Measurements from ENCODE around the gene CLEC2L.

DNA sequence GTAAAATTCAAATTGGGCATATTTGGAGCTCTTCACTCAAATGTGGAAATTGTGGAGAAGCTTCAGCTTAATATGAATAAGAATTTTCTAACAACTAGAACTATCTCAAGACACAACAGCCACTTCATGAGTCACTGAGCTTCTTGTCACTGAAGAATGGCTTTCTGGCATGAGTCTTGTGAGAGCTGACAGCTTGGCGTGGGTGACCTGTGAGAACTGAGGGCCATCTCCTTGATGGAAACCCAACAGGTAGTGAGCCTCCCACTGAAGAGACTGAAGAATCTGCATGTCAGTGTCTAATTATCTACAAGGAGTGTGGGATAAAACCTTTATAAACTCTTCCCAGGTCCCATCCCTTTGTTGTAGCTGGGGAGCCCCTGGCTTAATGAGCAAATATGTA lies 66.0 kb downstream of the CLEC2L start:
- TF ChIP-seq, protein P1, sequence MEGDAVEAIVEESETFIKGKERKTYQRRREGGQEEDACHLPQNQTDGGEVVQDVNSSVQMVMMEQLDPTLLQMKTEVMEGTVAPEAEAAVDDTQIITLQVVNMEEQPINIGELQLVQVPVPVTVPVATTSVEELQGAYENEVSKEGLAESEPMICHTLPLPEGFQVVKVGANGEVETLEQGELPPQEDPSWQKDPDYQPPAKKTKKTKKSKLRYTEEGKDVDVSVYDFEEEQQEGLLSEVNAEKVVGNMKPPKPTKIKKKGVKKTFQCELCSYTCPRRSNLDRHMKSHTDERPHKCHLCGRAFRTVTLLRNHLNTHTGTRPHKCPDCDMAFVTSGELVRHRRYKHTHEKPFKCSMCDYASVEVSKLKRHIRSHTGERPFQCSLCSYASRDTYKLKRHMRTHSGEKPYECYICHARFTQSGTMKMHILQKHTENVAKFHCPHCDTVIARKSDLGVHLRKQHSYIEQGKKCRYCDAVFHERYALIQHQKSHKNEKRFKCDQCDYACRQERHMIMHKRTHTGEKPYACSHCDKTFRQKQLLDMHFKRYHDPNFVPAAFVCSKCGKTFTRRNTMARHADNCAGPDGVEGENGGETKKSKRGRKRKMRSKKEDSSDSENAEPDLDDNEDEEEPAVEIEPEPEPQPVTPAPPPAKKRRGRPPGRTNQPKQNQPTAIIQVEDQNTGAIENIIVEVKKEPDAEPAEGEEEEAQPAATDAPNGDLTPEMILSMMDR (IDR thresholded peaks at IDR 0.05), result no peak
- TF ChIP-seq EP300 (IDR thresholded peaks at IDR 0.05), result no peak
